Effector memory CD8-positive, alpha-beta T cell (primary cell): ENCODE measurements around the gene ISX.
"Not testable (repeated sequence)": the region's sequence is repeated elsewhere in the genome, so short reads cannot be mapped to it uniquely, and the experiment has no call there.

Experiments
- ATAC-seq: fragments of 150-1000 bp; cut with Tn5 transposase; replicated peaks from 2 replicates; pipeline ENCODE4 v1.10.0; 2021; ENCODE audit warnings: mild to moderate bottlenecking, moderate library complexity
- DNase-seq, 3 experiments: peaks; one replicate each; pipeline ENCODE4 v3.0.0; 2021
- H3K27ac Mint-ChIP-seq, 2 donors: one replicate each; pipeline ENCODE4 v1.8.0; 2022; ENCODE audit warnings: mild to moderate bottlenecking in 2 of 2, mixed read lengths in 2 of 2, moderate library complexity in 2 of 2
- H3K27me3 Mint-ChIP-seq, 2 donors: one replicate each; pipeline ENCODE4 v1.8.0; 2022; ENCODE audit warnings: mixed read lengths in 2 of 2
- H3K36me3 Mint-ChIP-seq: one replicate; pipeline ENCODE4 v1.8.0; 2022; ENCODE audit warnings: mild to moderate bottlenecking, moderate library complexity, mixed read lengths; ENCODE audit not compliant: insufficient read depth
- H3K4me1 Mint-ChIP-seq, 2 donors: one replicate each; pipeline ENCODE4 v1.8.0; 2022; ENCODE audit warnings: low read depth in 2 of 2, mixed read lengths in 2 of 2
- H3K4me3 Mint-ChIP-seq, 2 donors: one replicate each; pipeline ENCODE4 v1.8.0; 2022; ENCODE audit warnings: mild to moderate bottlenecking in 2 of 2, mixed read lengths in 2 of 2, moderate library complexity in 2 of 2
- H3K9me3 Mint-ChIP-seq, 2 donors: one replicate each; pipeline ENCODE4 v1.8.0; 2022; ENCODE audit warnings: mixed read lengths in 2 of 2

Gene ISX

DNA sequence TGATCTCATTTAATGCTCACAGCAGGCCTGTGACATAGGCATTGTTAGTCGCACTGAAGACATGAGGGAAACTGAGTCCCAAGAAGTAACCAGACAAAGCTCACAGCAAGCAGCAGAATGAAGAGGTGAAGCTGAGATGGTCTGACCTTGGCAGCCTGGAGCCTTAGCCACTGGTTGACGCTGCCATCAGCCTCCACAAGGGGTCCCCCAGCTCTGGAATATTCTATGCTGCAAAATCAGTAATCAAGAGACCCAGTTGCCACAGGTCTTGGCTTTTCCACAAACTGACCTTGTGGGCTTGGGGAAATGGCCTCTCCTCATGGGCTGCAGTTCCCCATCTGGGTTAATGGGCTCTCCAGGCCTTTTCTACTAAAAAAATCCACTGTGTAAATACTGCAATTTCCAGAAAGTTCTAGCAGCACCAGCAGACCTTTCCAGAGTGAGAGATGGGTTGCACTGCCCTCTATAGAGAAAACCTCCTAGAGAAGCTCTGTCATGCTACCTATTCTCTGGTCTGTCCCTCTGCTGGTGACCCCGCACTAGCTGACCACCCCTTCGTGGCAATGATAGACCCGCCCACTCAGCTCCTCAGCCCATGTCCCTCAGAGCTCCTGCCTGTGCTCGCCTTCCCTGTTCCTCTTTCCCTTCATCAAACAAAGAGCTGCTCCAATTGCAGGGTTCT lies 22.6 kb upstream of the ISX start:
- peaks cover 13 to 45% of the 10 kb centered on the region in 2 donors for H3K27me3 Mint-ChIP-seq
- H3K4me3 Mint-ChIP-seq = no peak overlapping the region
- H3K4me1 Mint-ChIP-seq = no peaks in the 10 kb centered on the region
- no peak overlapping the region for H3K27ac Mint-ChIP-seq
- H3K9me3 Mint-ChIP-seq = no peaks in the 10 kb centered on the region
- no peaks in the 10 kb centered on the region for H3K36me3 Mint-ChIP-seq
- ATAC-seq (no peak), DNase-seq (no peak)

GRCh38 chr22:35043934-35044319 lies 22.0 kb upstream of the ISX start:
- DNase-seq = no peak

GRCh38 chr22:35044607-35045390 lies 21.2 kb upstream of the ISX start:
- ATAC-seq (no peak), DNase-seq (no peak)
- Mint-ChIP-seq H3K9me3 (no peaks in the 10 kb centered on the region), H3K4me1 (no peaks in the 10 kb centered on the region), H3K27me3 (peaks cover 17 to 54% of the 10 kb centered on the region in 2 donors), H3K4me3 (no peak overlapping the region), H3K36me3 (no peaks in the 10 kb centered on the region), H3K27ac (no peak overlapping the region)

More at GRCh38 chr22:35043934-35044319, 22.0 kb upstream of the ISX start:
- Mint-ChIP-seq H3K27ac (no peak overlapping the region), H3K9me3 (no peaks in the 10 kb centered on the region), H3K4me1 (no peaks in the 10 kb centered on the region), H3K4me3 (no peak overlapping the region), H3K36me3 (no peaks in the 10 kb centered on the region), H3K27me3 (peaks cover 13 to 47% of the 10 kb centered on the region in 2 donors)
- ATAC-seq = no peak

DNA sequence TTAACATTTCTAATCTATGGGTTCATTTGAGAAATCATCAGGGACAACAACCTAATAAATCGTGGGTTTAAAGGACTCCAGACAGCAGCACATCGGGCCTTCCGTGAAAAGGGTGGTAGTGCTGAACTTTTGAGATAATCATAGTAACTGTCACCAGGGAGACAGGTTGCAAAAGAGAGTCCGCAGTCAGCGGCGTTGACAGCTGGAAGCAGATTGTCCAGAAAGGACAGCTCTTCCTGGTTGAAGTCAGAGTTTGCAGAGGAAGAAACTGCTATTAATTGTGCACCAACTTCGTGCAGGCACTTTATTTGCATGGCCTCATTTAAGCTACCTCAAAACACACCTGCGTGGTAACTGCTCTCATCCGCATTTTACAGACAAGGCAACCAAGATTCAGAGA lies 20.5 kb upstream of the ISX start:
- Mint-ChIP-seq H3K4me3 (no peak overlapping the region), H3K27ac (no peak overlapping the region), H3K4me1 (no peaks in the 10 kb centered on the region), H3K36me3 (no peaks in the 10 kb centered on the region), H3K9me3 (no peaks in the 10 kb centered on the region), H3K27me3 (peaks cover 23 to 54% of the 10 kb centered on the region in 2 donors)
- no peak for DNase-seq
- ATAC-seq = no peak

DNA sequence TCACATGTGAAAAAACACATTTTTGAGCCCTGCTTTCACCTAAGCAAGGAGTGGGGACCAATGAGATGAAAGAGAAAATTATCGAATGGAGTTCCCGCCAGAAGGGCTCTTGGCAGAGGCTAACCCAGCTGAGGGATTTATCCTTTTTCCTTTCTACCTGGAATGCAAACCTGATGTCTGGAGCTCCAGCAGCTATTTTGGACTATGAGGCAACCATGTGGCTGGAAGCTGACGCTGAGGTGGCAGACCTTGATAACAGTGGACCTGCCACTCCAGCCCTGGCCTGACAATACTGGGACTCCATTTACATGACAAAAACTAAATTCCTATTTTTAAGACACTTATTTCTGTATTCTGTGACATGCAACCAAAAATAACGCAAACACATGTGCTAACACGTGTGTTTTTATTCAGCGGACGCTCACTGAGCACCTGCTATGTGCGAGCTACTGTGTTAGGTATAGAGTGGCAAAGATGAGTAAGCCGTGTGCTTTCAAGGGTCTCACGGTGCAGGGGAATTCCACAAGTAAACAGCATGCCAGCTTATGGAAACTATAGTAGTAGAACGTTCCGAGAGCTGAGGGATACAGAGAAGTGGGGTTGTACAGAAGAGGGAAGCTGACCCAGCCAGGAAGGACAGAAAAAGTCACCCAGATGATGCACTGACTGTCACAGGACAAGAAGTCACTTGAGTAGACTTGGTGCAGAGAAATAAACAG lies 19.1 kb upstream of the ISX start:
- ATAC-seq = no peak
- H3K27ac Mint-ChIP-seq = no peak overlapping the region
- no peaks in the 10 kb centered on the region for H3K9me3 Mint-ChIP-seq
- no peak overlapping the region for H3K4me3 Mint-ChIP-seq
- no peaks in the 10 kb centered on the region for H3K4me1 Mint-ChIP-seq
- no peaks in the 10 kb centered on the region for H3K36me3 Mint-ChIP-seq
- peaks cover 23 to 51% of the 10 kb centered on the region in 2 donors for H3K27me3 Mint-ChIP-seq
- no peak for DNase-seq

- H3K9me3 Mint-ChIP-seq, H3K4me3 Mint-ChIP-seq, DNase-seq, H3K4me1 Mint-ChIP-seq, ATAC-seq, H3K36me3 Mint-ChIP-seq, H3K27ac Mint-ChIP-seq: not testable (repeated sequence)
- peaks cover 26 to 59% of the 10 kb centered on the region in 2 donors for H3K27me3 Mint-ChIP-seq
These were observed 15.9 kb upstream of the ISX start for GRCh38 chr22:35050038-35050437.

- Mint-ChIP-seq H3K9me3 (no peaks in the 10 kb centered on the region), H3K27me3 (peaks cover 33 to 64% of the 10 kb centered on the region in 2 donors), H3K4me3 (no peak overlapping the region), H3K4me1 (no peaks in the 10 kb centered on the region), H3K36me3 (no peaks in the 10 kb centered on the region), H3K27ac (no peak overlapping the region)
- ATAC-seq (no peak), DNase-seq (no peak)
These were observed 14.9 kb upstream of the ISX start for GRCh38 chr22:35051013-35051535.

DNA sequence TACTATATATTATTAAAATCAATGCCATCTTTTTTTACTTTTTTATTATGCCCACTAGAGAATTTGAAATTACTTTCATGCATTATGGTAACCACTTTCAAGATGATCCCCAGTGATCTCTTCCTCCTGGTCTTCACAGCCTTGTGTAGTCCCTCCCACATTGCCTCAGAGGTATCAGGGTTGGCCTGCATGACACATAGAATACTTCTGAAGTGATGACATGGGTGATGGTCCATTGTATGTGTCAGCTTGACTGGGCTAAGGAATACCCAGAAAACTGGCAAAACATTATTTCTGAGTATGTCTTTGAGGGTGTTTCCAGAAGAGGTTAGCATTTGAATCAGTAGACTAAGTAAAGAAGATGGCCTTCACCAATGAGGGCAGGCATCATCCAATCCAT lies 14.2 kb upstream of the ISX start:
- no peaks in the 10 kb centered on the region for H3K9me3 Mint-ChIP-seq
- no peaks in the 10 kb centered on the region for H3K4me1 Mint-ChIP-seq
- DNase-seq (no peak), ATAC-seq (no peak)
- no peak overlapping the region for H3K27ac Mint-ChIP-seq
- H3K36me3 Mint-ChIP-seq = no peaks in the 10 kb centered on the region
- peaks cover 37 to 60% of the 10 kb centered on the region in 2 donors for H3K27me3 Mint-ChIP-seq
- H3K4me3 Mint-ChIP-seq = no peak overlapping the region

GRCh38 chr22:35053060-35053835 lies 12.7 kb upstream of the ISX start:
- ATAC-seq (no peak), DNase-seq (no peak)
- no peaks in the 10 kb centered on the region for H3K9me3 Mint-ChIP-seq
- no peaks in the 10 kb centered on the region for H3K4me1 Mint-ChIP-seq
- no peak overlapping the region for H3K4me3 Mint-ChIP-seq
- H3K27ac Mint-ChIP-seq = no peak overlapping the region
- no peaks in the 10 kb centered on the region for H3K36me3 Mint-ChIP-seq
- H3K27me3 Mint-ChIP-seq = peaks cover 37 to 50% of the 10 kb centered on the region in 2 donors

DNA sequence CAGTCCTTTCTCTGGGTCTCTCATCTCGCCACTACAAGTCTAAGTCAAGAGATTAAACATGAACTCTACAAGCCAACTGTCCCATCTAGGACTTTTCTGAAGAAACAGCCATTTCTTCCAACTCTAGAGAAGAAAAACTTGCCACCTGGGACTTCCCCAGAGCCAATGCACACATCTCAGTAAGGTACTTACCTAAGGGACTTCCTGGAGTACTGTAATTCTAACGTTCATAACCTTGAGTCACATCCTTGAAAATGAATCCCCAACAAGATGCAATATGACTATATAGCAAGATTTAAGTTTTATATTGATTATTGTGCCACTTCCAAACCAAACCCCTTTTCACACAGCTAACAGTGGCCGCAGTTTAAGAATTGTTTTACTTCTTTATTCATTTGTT lies 11.9 kb upstream of the ISX start:
- peaks cover 37 to 46% of the 10 kb centered on the region in 2 donors for H3K27me3 Mint-ChIP-seq
- no peak for ATAC-seq

GRCh38 chr22:35056486-35056885 lies 9.5 kb upstream of the ISX start:
- ATAC-seq = no peak
- H3K36me3 Mint-ChIP-seq = no peaks in the 10 kb centered on the region
- no peak for DNase-seq
- no peak overlapping the region for H3K4me3 Mint-ChIP-seq
- no peaks in the 10 kb centered on the region for H3K9me3 Mint-ChIP-seq
- no peaks in the 10 kb centered on the region for H3K4me1 Mint-ChIP-seq
- no peak overlapping the region for H3K27ac Mint-ChIP-seq
- H3K27me3 Mint-ChIP-seq = peaks cover 27 to 31% of the 10 kb centered on the region in 2 donors

More for the DNA sequence above, 11.9 kb upstream of the ISX start:
- no peaks in the 10 kb centered on the region for H3K36me3 Mint-ChIP-seq
- H3K4me1 Mint-ChIP-seq = no peaks in the 10 kb centered on the region
- no peak for DNase-seq
- no peak overlapping the region for H3K27ac Mint-ChIP-seq
- H3K4me3 Mint-ChIP-seq = no peak overlapping the region
- H3K9me3 Mint-ChIP-seq = no peaks in the 10 kb centered on the region

- Mint-ChIP-seq H3K36me3 (no peaks in the 10 kb centered on the region), H3K4me3 (no peak overlapping the region), H3K9me3 (no peaks in the 10 kb centered on the region), H3K27ac (no peak overlapping the region), H3K27me3 (peaks cover 27 to 28% of the 10 kb centered on the region in 2 donors), H3K4me1 (no peaks in the 10 kb centered on the region)
- DNase-seq (no peak), ATAC-seq (no peak)
These were observed 8.8 kb upstream of the ISX start for GRCh38 chr22:35057155-35057554.

GRCh38 chr22:35059632-35060031 lies 6.3 kb upstream of the ISX start:
- Mint-ChIP-seq H3K27ac (no peak overlapping the region), H3K36me3 (no peaks in the 10 kb centered on the region), H3K27me3 (peaks cover 15 to 20% of the 10 kb centered on the region in 2 donors), H3K4me1 (no peaks in the 10 kb centered on the region), H3K4me3 (no peak overlapping the region), H3K9me3 (no peaks in the 10 kb centered on the region)
- DNase-seq (no peak), ATAC-seq (no peak)
